ENCODE measurements around the gene SPA17. TPM values are rescaled to one million over a fixed set of nuclear protein-coding genes. Genes with fewer than 3 reads are reported as not detected.

Gene SPA17
- total RNA-seq, 1 experiment from 2014 or later: 22.4 TPM

Other genes starting within 250 kb of the SPA17 start
- gene OR8B4, start 249.0 kb upstream of the SPA17 start, total RNA-seq (2014; rRNA removed; shearing (Covaris generic)): not detected in 2 replicates
- not detected in 2 replicates for gene OR8B8, start 228.2 kb upstream of the SPA17 start, total RNA-seq (2014; rRNA removed; shearing (Covaris generic))
- gene OR8B12, start 130.2 kb upstream of the SPA17 start, total RNA-seq (2014; rRNA removed; shearing (Covaris generic)): not detected in 2 replicates
- gene OR8A1, start 103.9 kb upstream of the SPA17 start, total RNA-seq (2014; rRNA removed; shearing (Covaris generic)): not detected in 2 replicates
- gene PANX3, start 62.5 kb upstream of the SPA17 start, total RNA-seq (2014; rRNA removed; shearing (Covaris generic)): not detected in 2 replicates
- 22.8 and 24.8 TPM in 2 replicates for gene TBRG1, start 51.0 kb upstream of the SPA17 start, total RNA-seq (2014; rRNA removed; shearing (Covaris generic))
- gene SIAE, start 165 bp upstream of the SPA17 start, total RNA-seq (2014; rRNA removed; shearing (Covaris generic)): 18.7 and 22.8 TPM in 2 replicates
- 7.1 and 9.4 TPM in 2 replicates for gene NRGN, start 66.0 kb downstream of the SPA17 start, total RNA-seq (2014; rRNA removed; shearing (Covaris generic))
- not detected in 2 replicates for gene VSIG2, start 78.4 kb downstream of the SPA17 start, total RNA-seq (2014; rRNA removed; shearing (Covaris generic))
- 0.33 TPM in 1 of 2 replicates, not detected in the other for gene ESAM, start 88.4 kb downstream of the SPA17 start, total RNA-seq (2014; rRNA removed; shearing (Covaris generic))
- gene MSANTD2, start 126.5 kb downstream of the SPA17 start, total RNA-seq (2014; rRNA removed; shearing (Covaris generic)): 10.7 and 13.2 TPM in 2 replicates
- gene ROBO3, start 191.5 kb downstream of the SPA17 start, total RNA-seq (2014; rRNA removed; shearing (Covaris generic)): 8.9 and 9.4 TPM in 2 replicates
- gene ROBO4, start 224.0 kb downstream of the SPA17 start, total RNA-seq (2014; rRNA removed; shearing (Covaris generic)): 0.06 TPM in 1 of 2 replicates, not detected in the other
- not detected in 2 replicates for gene HEPN1, start 245.3 kb downstream of the SPA17 start, total RNA-seq (2014; rRNA removed; shearing (Covaris generic))